HG02981 (cell line): ENCODE data around the gene MYOZ2.

Source experiments
- ATAC-seq: cut with Tn5 transposase; IDR thresholded peaks from one replicate; pipeline ENCODE4 v1.9.1; 2021; ENCODE audit warnings: mild to moderate bottlenecking, moderate library complexity; ENCODE audit not compliant: unreplicated experiment

Gene MYOZ2

GRCh38 chr4:119135721-119136121, at the start of gene MYOZ2:
TSS of gene MYOZ2 (plus strand) at chr4:119135832. CDS start at chr4:119136526, 694 bp downstream.
- ATAC-seq = no peak

GRCh38 chr4:119087121-119087520, 48.5 kb upstream of the MYOZ2 start:
- ATAC-seq = no peak

- ATAC-seq = no peak
These were observed 48.0 kb upstream of the MYOZ2 start for GRCh38 chr4:119087656-119088055.

- no peak for ATAC-seq
These were observed 42.4 kb upstream of the MYOZ2 start for GRCh38 chr4:119093042-119093827.

GRCh38 chr4:119097282-119097900, 38.2 kb upstream of the MYOZ2 start:
- no peak for ATAC-seq

GRCh38 chr4:119098306-119098705, 37.3 kb upstream of the MYOZ2 start:
- no peak for ATAC-seq

- no peak for ATAC-seq
These were observed 36.3 kb upstream of the MYOZ2 start for GRCh38 chr4:119099227-119099810.

GRCh38 chr4:119100655-119101054, 35.0 kb upstream of the MYOZ2 start:
- no peak for ATAC-seq

- no peak for ATAC-seq
These were observed 32.4 kb upstream of the MYOZ2 start for GRCh38 chr4:119103263-119103662.

- no peak for ATAC-seq
These were observed 30.9 kb upstream of the MYOZ2 start for GRCh38 chr4:119104644-119105273.

GRCh38 chr4:119105605-119106004, 30.0 kb upstream of the MYOZ2 start:
- ATAC-seq = no peak

- ATAC-seq = no peak
These were observed 29.3 kb upstream of the MYOZ2 start for GRCh38 chr4:119106036-119107000.

- ATAC-seq = no peak
These were observed 25.5 kb upstream of the MYOZ2 start for GRCh38 chr4:119110121-119110520.

- no peak for ATAC-seq
These were observed 24.3 kb upstream of the MYOZ2 start for GRCh38 chr4:119111296-119111695.

- no peak for ATAC-seq
These were observed 22.5 kb upstream of the MYOZ2 start for GRCh38 chr4:119113033-119113655.

- no peak for ATAC-seq
These were observed 19.6 kb upstream of the MYOZ2 start for GRCh38 chr4:119116021-119116420.

- no peak for ATAC-seq
These were observed 18.4 kb upstream of the MYOZ2 start for GRCh38 chr4:119116925-119117900.

GRCh38 chr4:119118397-119118796, 17.2 kb upstream of the MYOZ2 start:
- no peak for ATAC-seq

GRCh38 chr4:119124352-119124751, 11.3 kb upstream of the MYOZ2 start:
- no peak for ATAC-seq
